H1 (cell line): ENCODE results near the gene PKP1. TPM values are rescaled to one million over a fixed set of nuclear protein-coding genes. Genes with fewer than 3 reads are reported as not detected.

Experiments used
- CTCF ChIA-PET: fragments of 300-600 bp; sonication (Branson Sonifier 250); formaldehyde crosslinking; loops from one replicate; lab custom pipeline; 2021; ENCODE audit not compliant: partially characterized antibody; lab: Charles Lee
- POLR2A ChIA-PET: fragments of 300-600 bp; sonication (Branson Sonifier 250); formaldehyde crosslinking; loops from one replicate; lab custom pipeline; 2021; ENCODE audit warnings: inconsistent platforms; ENCODE audit not compliant: partially characterized antibody; lab: Charles Lee
- DNase-seq, 2 experiments: peaks; one replicate each; pipeline versions ENCODE4 v3.0.0 to v3.0.0-alpha.2; 2010 to 2022; ENCODE audit warnings: low spot score in 2 of 2, low read depth in 1 of 2, mixed read lengths in 1 of 2
- FAIRE-seq: peaks from 2 replicates; lab custom pipeline; 2011; peaks lifted over from hg19 to GRCh38; lab: Jason Lieb, UNC
- H2AFZ ChIP-seq: 2 replicates; pipeline ENCODE4 v1.8.1; 2012; ENCODE audit warnings: low read length, inconsistent platforms
- H2AK5ac ChIP-seq: 2 replicates; pipeline ENCODE4 v1.6.1; 2013; ENCODE audit warnings: low read depth, low read length
- H2BK120ac ChIP-seq: replicated peaks from 2 replicates; pipeline ENCODE3; 2013; ENCODE audit warnings: low read depth, low read length, inconsistent platforms
- H2BK12ac ChIP-seq: 2 replicates; pipeline ENCODE4 v1.6.1; 2013; ENCODE audit warnings: low read depth, low read length
- H2BK15ac ChIP-seq: 2 replicates; pipeline ENCODE4 v1.6.1; 2013; ENCODE audit warnings: low read length
- H2BK20ac ChIP-seq: 2 replicates; pipeline ENCODE4 v1.6.1; 2013; ENCODE audit warnings: low read length
- H2BK5ac ChIP-seq: 2 replicates; pipeline ENCODE4 v1.6.1; 2013; ENCODE audit warnings: low read depth, low read length
- H3K14ac ChIP-seq: 2 replicates; pipeline ENCODE4 v1.6.1; 2013; ENCODE audit warnings: inconsistent platforms; ENCODE audit not compliant: insufficient read length
- H3K18ac ChIP-seq: 2 replicates; pipeline ENCODE4 v1.6.1; 2013; ENCODE audit warnings: low read length; ENCODE audit errors: extremely low read depth
- H3K23ac ChIP-seq: 2 replicates; pipeline ENCODE4 v1.6.1; 2013; ENCODE audit warnings: inconsistent platforms; ENCODE audit not compliant: insufficient read length
- H3K23me2 ChIP-seq: 2 replicates; pipeline ENCODE4 v1.6.1; 2013; ENCODE audit warnings: low read depth, low read length
- H3K27ac ChIP-seq: 2 replicates; pipeline ENCODE4 v1.6.1; 2011; ENCODE audit warnings: low read depth, low read length, inconsistent platforms
- H3K27me3 ChIP-seq, 4 experiments: replicated peaks in 1 of 4; 1 replicate in 1 of 4; 2 replicates in 3 of 4; pipeline versions ENCODE4 v1.6.1 to v1.8.1; 2011 to 2013; ENCODE audit warnings: low read length in 3 of 4, mild to moderate bottlenecking in 3 of 4, inconsistent platforms in 2 of 4, mixed read lengths in 2 of 4, moderate library complexity in 1 of 4; ENCODE audit not compliant: control insufficient read depth in 3 of 4, insufficient read depth in 3 of 4; ENCODE audit errors: extremely low read depth in 1 of 4
- H3K36me3 ChIP-seq, 4 experiments: 2 replicates each; pipeline versions ENCODE4 v1.6.1 to v1.8.1; 2011 to 2013; ENCODE audit warnings: mild to moderate bottlenecking in 4 of 4, low read length in 3 of 4, moderate library complexity in 2 of 4, control low read depth in 1 of 4, inconsistent platforms in 1 of 4; ENCODE audit not compliant: insufficient read depth in 4 of 4, control insufficient read depth in 2 of 4
- H3K4ac ChIP-seq: replicated peaks from 2 replicates; pipeline ENCODE3; 2013; ENCODE audit warnings: low read length, low read depth, mixed read lengths, inconsistent platforms; ENCODE audit not compliant: insufficient read length
- H3K4me1 ChIP-seq, 4 experiments: replicated peaks in 1 of 4; 1 replicate in 1 of 4; 2 replicates in 3 of 4; pipeline versions ENCODE4 v1.6.1 to v1.8.1; 2011 to 2013; ENCODE audit warnings: low read length in 3 of 4, inconsistent platforms in 2 of 4, mixed read lengths in 1 of 4; ENCODE audit not compliant: insufficient read depth in 4 of 4, control insufficient read depth in 3 of 4
- H3K4me2 ChIP-seq, 2 experiments: 2 replicates each; pipeline versions ENCODE4 v1.6.1 to v1.8.1; 2011 to 2013; ENCODE audit warnings: low read depth in 2 of 2, low read length in 2 of 2, control low read depth in 1 of 2, inconsistent platforms in 1 of 2, mild to moderate bottlenecking in 1 of 2; ENCODE audit not compliant: insufficient read depth in 1 of 2
- H3K4me3 ChIP-seq, 4 experiments: fragments of 200-600, 300-600 bp in 1 of 4; sonication (generic), shearing (Covaris generic), sonication (Bioruptor Twin) in 1 of 4; 2 replicates each; pipeline versions ENCODE4 v1.5.1 to v1.8.1; 2011 to 2016; ENCODE audit warnings: low read length in 4 of 4, low read depth in 3 of 4, control low read depth in 2 of 4, inconsistent platforms in 2 of 4, mild to moderate bottlenecking in 2 of 4, mixed read lengths in 1 of 4, moderate library complexity in 1 of 4; ENCODE audit not compliant: insufficient read depth in 2 of 4; ENCODE audit errors: extremely low read depth in 1 of 4
- H3K56ac ChIP-seq: replicated peaks from 2 replicates; pipeline ENCODE3; 2013; ENCODE audit warnings: low read depth, mild to moderate bottlenecking, mixed read lengths, low read length, inconsistent platforms; ENCODE audit not compliant: insufficient read length
- H3K79me1 ChIP-seq: 2 replicates; pipeline ENCODE4 v1.6.1; 2013; ENCODE audit warnings: low read depth, low read length, control low read depth
- H3K79me2 ChIP-seq, 2 experiments: 2 replicates each; pipeline versions ENCODE4 v1.6.1 to v1.8.1; 2012 to 2013; ENCODE audit warnings: low read length in 2 of 2, mild to moderate bottlenecking in 2 of 2, inconsistent platforms in 1 of 2; ENCODE audit not compliant: insufficient read depth in 2 of 2, control insufficient read depth in 1 of 2
- H3K9ac ChIP-seq, 4 experiments: replicated peaks in 1 of 4; 1 replicate in 1 of 4; 2 replicates in 3 of 4; pipeline versions ENCODE4 v1.6.1 to v1.8.1; 2011 to 2013; ENCODE audit warnings: low read depth in 3 of 4, low read length in 3 of 4, control low read depth in 2 of 4, mild to moderate bottlenecking in 2 of 4, moderate library complexity in 2 of 4, inconsistent platforms in 1 of 4; ENCODE audit errors: extremely low read depth in 1 of 4
- H3K9me3 ChIP-seq, 2 experiments: 2 replicates each; pipeline versions ENCODE4 v1.6.1 to v1.8.1; 2012 to 2013; ENCODE audit warnings: mild to moderate bottlenecking in 2 of 2, moderate library complexity in 2 of 2, control low read depth in 1 of 2, inconsistent platforms in 1 of 2, low read depth in 1 of 2, low read length in 1 of 2, mixed read lengths in 1 of 2; ENCODE audit not compliant: insufficient read depth in 2 of 2
- H4K20me1 ChIP-seq, 2 experiments: replicated peaks in 1 of 2; 2 replicates each; pipeline versions ENCODE3 to v1.8.1; 2011 to 2013; ENCODE audit warnings: inconsistent platforms in 2 of 2, low read length in 2 of 2, mild to moderate bottlenecking in 1 of 2; ENCODE audit not compliant: insufficient read depth in 2 of 2, control insufficient read depth in 1 of 2
- H4K5ac ChIP-seq: 2 replicates; pipeline ENCODE4 v1.6.1; 2013; ENCODE audit warnings: low read length, low read depth, mixed read lengths, inconsistent platforms; ENCODE audit not compliant: insufficient read length
- H4K8ac ChIP-seq: 2 replicates; pipeline ENCODE4 v1.8.0; 2013; ENCODE audit warnings: mild to moderate bottlenecking, moderate library complexity, low read length, inconsistent platforms; ENCODE audit not compliant: insufficient read depth; ENCODE audit errors: extremely low read depth
- H4K91ac ChIP-seq: replicated peaks from 2 replicates; pipeline ENCODE3; 2013; ENCODE audit warnings: low read length, mixed read lengths, inconsistent platforms; ENCODE audit not compliant: insufficient read length
- ASH2L ChIP-seq: fragments of 200-600, 300-600 bp; sonication (generic); IDR thresholded peaks from one replicate; pipeline ENCODE4 v1.7.1; 2017; ENCODE audit warnings: low read length
- CREB1 ChIP-seq: IDR thresholded peaks from 2 replicates; pipeline ENCODE4 v1.6.1; 2012; ENCODE audit warnings: inconsistent platforms
- EGR1 ChIP-seq: IDR thresholded peaks from 2 replicates; pipeline ENCODE4 v1.6.1; 2011; ENCODE audit warnings: low read depth, low read length, borderline replicate concordance
- FOSL1 ChIP-seq: IDR thresholded peaks from 2 replicates; pipeline ENCODE4 v1.6.1; 2011; ENCODE audit warnings: mild to moderate bottlenecking, low read depth, low read length, moderate library complexity; ENCODE audit not compliant: insufficient read depth
- GABPA ChIP-seq: IDR thresholded peaks from 2 replicates; pipeline ENCODE4 v1.6.1; 2011; ENCODE audit warnings: mild to moderate bottlenecking, low read length, moderate library complexity, borderline replicate concordance; ENCODE audit not compliant: insufficient read depth
- MAFK ChIP-seq: IDR thresholded peaks from 2 replicates; pipeline ENCODE4 v1.6.1; 2012; ENCODE audit warnings: low read depth, mild to moderate bottlenecking, improper control_type of control experiment, low read length
- SRF ChIP-seq: IDR thresholded peaks from 2 replicates; pipeline ENCODE4 v1.6.1; 2011; ENCODE audit warnings: mild to moderate bottlenecking, low read depth, low read length, moderate library complexity
- SUZ12 ChIP-seq: fragments of 200-600 bp; sonication (generic); IDR thresholded peaks from 2 replicates; pipeline ENCODE4 v1.6.1; 2012; ENCODE audit warnings: mild to moderate bottlenecking, inconsistent platforms, low read length, moderate library complexity, mixed read lengths
- WGBS, 2 experiments: shearing (Covaris generic) in 1 of 2; methylation state at CpG; one replicate each; pipeline versions ENCODE4 v1.1.6 to v1.1.7; 2013 to 2015; ENCODE audit warnings: low lambda C conversion rate in 2 of 2, mixed read lengths in 2 of 2, inconsistent platforms in 1 of 2, low coverage in 1 of 2, missing lambda C conversion rate in 1 of 2; ENCODE audit not compliant: insufficient replicate concordance in 2 of 2, insufficient coverage in 1 of 2, insufficient read length in 1 of 2; ENCODE audit errors: extremely low coverage in 1 of 2, missing lambda C conversion rate in 1 of 2; 5-methylcytosine and 5-hydroxymethylcytosine counted together
- polyA plus RNA-seq, 7 experiments: library from polyadenylated mRNA; depleted of rRNA in 3 of 7; stranded (reverse) in 5 of 7; unstranded in 2 of 7; fragments of >200 nt in 5 of 7; fragments of 200-250 nt in 2 of 7; gene quantifications; 1 replicate in 5 of 7; 2 replicates in 1 of 7; 4 replicates in 1 of 7; pipeline versions ENCODE4 v1.2.1 to v1.2.3, GENCODE V29; 2011 to 2013; ENCODE audit warnings: missing spikeins in 2 of 7, mixed read lengths in 2 of 7
- total RNA-seq: library from RNA; stranded (reverse); fragmentation: NEBNext Ultra II Directional; extraction: Animal tissue kit (Norgen Biotek cat#: 25700); gene quantifications from 2 replicates; pipeline ENCODE4 v1.2.1, GENCODE V29; 2021

The PKP1 gene
- total and polyA plus RNA-seq, 2 of the 8 experiments (the other 6 are each of a cell fraction or from before 2014, with no cell fraction given), result 0.21 to 0.95 TPM

- no peak overlapping the region for H2BK120ac ChIP-seq
- H3K9ac ChIP-seq, result no peak overlapping the region
- H3K23me2 ChIP-seq, result no peaks in the 10 kb centered on the region; the same call in 1 of the 2 replicates
- WGBS, 2 experiments, result 87% methylated on average over 12 of the region's 12 CpGs; no CpG with 5 or more reads in 1 of the 2 experiments
- CTCF ChIA-PET, result interaction anchor here (0.5 to 3.0 kb wide), 14 partner anchors 10 to 189 kb away, joined by 3 to 18 read pairs (median 5); no protein-coding TSS in a partner anchor
- H3K14ac ChIP-seq, result no peak overlapping the region
- H3K18ac ChIP-seq, result no peak overlapping the region
- H3K4me1 ChIP-seq, result no peaks in the 10 kb centered on the region
- no peak overlapping the region for H4K91ac ChIP-seq
- H3K4me2 ChIP-seq, result no peak overlapping the region
- no peak overlapping the region for H3K23ac ChIP-seq
- H3K9me3 ChIP-seq, result no peaks in the 10 kb centered on the region
- H3K79me2 ChIP-seq, result no peaks in the 10 kb centered on the region
- H3K79me1 ChIP-seq, result no peaks in the 10 kb centered on the region
- no peak for FAIRE-seq
- H2AK5ac ChIP-seq, result no peak overlapping the region
- no peak overlapping the region for H4K5ac ChIP-seq
- no peak overlapping the region for H2BK12ac ChIP-seq
- no peak overlapping the region for H3K27ac ChIP-seq
- H2BK20ac ChIP-seq, result no peak overlapping the region
- POLR2A ChIA-PET, result interaction anchor here (1.5 kb wide), 1 partner anchor 59 kb away, joined by 4 read pairs; no protein-coding TSS in a partner anchor
- no peak overlapping the region for H2AFZ ChIP-seq
- no peak overlapping the region for H3K4ac ChIP-seq
- no peak overlapping the region for H4K8ac ChIP-seq
- H2BK5ac ChIP-seq, result no peak overlapping the region
- H3K4me3 ChIP-seq, result no peak overlapping the region
- no peak overlapping the region for H2BK15ac ChIP-seq
- DNase-seq, result no peak
- no peaks in the 10 kb centered on the region; a peak in 1 of 7 replicates for H3K27me3 ChIP-seq
- no peaks in the 10 kb centered on the region for H3K36me3 ChIP-seq
- H4K20me1 ChIP-seq, result no peaks in the 10 kb centered on the region
- H3K56ac ChIP-seq, result no peak overlapping the region
- no peak for TF ChIP-seq SRF
- TF ChIP-seq GABPA, result no peak
- no peak for TF ChIP-seq CREB1
- TF ChIP-seq ASH2L, result no peak
- no peak for TF ChIP-seq FOSL1
- TF ChIP-seq SUZ12, result no peak
- no peak for TF ChIP-seq MAFK
- no peak for TF ChIP-seq EGR1
Observed at GRCh38 chr1:201322653-201323510, 39.6 kb downstream of the PKP1 start.
